Pancreas (tissue), 10 donors: ENCODE measurements around the gene SLC23A1. TPM values are rescaled to one million over a fixed set of nuclear protein-coding genes. Genes with fewer than 3 reads are reported as not detected.
A peak's percentile ranks its signal among the peaks of the same experiment; 100 is the strongest.
"Not testable (repeated sequence)": the region's sequence is repeated elsewhere in the genome, so short reads cannot be mapped to it uniquely, and the experiment has no call there.

ENCODE experiments used
- ATAC-seq, 4 donors: fragments of 200-7000 bp; cut with Tn5 transposase; one replicate each; pipeline versions ENCODE4 v1.8.0 to v1.9.1; 2020; ENCODE audit warnings: mild to moderate bottlenecking in 4 of 4, moderate library complexity in 4 of 4
- DNase-seq, 6 donors: peaks; one replicate each; pipeline ENCODE4 v3.0.0-alpha.2; 2020
- FAIRE-seq: peaks from 2 replicates; lab custom pipeline; 2012; peaks lifted over from hg19 to GRCh38; lab: Jason Lieb, UNC
- H3K27ac ChIP-seq, 4 donors: fragments of 200-600 bp; sonication (generic); 1 replicate in 3 of 4; 2 replicates in 1 of 4; pipeline versions ENCODE4 v1.5.0 to v1.8.0; 2020
- H3K27me3 ChIP-seq, 4 donors: fragments of 200-600 bp; one replicate each; pipeline ENCODE4 v1.8.0; 2021
- H3K36me3 ChIP-seq, 3 donors: fragments of 200-600 bp; sonication (generic) in 1 of 3; one replicate each; pipeline versions ENCODE4 v1.5.0 to v1.8.0; 2020 to 2021
- H3K4me1 ChIP-seq, 3 donors: fragments of 200-600 bp; one replicate each; pipeline ENCODE4 v1.8.0; 2021
- H3K4me3 ChIP-seq, 4 donors: fragments of 200-600 bp; sonication (generic) in 2 of 4; one replicate each; pipeline versions ENCODE4 v1.5.0 to v1.8.0; 2020 to 2021
- H3K9me3 ChIP-seq, 4 donors: fragments of 200-600 bp; one replicate each; pipeline ENCODE4 v1.8.0; 2021
- WGBS, 2 donors: extraction: QIAGEN DNeasy Blood & Tissue Kit; methylation state at CpG; one replicate each; pipeline ENCODE4 v1.1.7; 2013; 5-methylcytosine and 5-hydroxymethylcytosine counted together
- intact Hi-C, 3 donors: fragments of 100-400 bp; cut with DNase I; formaldehyde crosslinking; loops; one replicate each; pipeline versions ENCODE4 v1.11.1 to v1.14.2; 2022
- polyA plus RNA-seq, 2 donors: library from polyadenylated mRNA; stranded (reverse); fragments of 200-250 nt; gene quantifications; one replicate each; pipeline ENCODE4 v1.2.3, GENCODE V29; 2013
- total RNA-seq, 6 donors: library from RNA; stranded (reverse); fragmentation: NEBNext Ultra II Directional in 4 of 6; extraction: Animal tissue kit (Norgen Biotek cat#: 25700) in 4 of 6; gene quantifications; one replicate each; pipeline versions ENCODE4 v1.2.1 to v1.2.4, GENCODE V29; 2021 to 2023
- TF ChIP-seq, protein P1 (sequence below), 4 donors: fragments of 200-600 bp; sonication (generic) in 3 of 4; IDR thresholded peaks; one replicate each; pipeline versions ENCODE4 v1.5.0 to v1.8.0; 2021; ENCODE audit warnings: antibody characterized with exemption in 4 of 4
- donor health status: healthy with polysubstance abuse.
- donor health status: DM: no; HTN: no; CAD: no; lungs with moderate emphysema.
- donor health status: DM: no; HTN: no; CAD: no.
- donor health status: control.
- donor health status: control.
- donor health status: Bipolar disorder and iron deficiency.
- donor health status: DM: yes; HTN: yes; CAD: no.
- donor health status: DM: no; HTN: no; CAD: no.
- donor health status: DM: no; HTN: no; CAD: no.
- donor health status: DM: yes; HTN: yes; CAD: no.

SLC23A1 gene
- total and polyA plus RNA-seq, 8 donors = 0.49 to 2.1 (median 1.3) TPM

DNA sequence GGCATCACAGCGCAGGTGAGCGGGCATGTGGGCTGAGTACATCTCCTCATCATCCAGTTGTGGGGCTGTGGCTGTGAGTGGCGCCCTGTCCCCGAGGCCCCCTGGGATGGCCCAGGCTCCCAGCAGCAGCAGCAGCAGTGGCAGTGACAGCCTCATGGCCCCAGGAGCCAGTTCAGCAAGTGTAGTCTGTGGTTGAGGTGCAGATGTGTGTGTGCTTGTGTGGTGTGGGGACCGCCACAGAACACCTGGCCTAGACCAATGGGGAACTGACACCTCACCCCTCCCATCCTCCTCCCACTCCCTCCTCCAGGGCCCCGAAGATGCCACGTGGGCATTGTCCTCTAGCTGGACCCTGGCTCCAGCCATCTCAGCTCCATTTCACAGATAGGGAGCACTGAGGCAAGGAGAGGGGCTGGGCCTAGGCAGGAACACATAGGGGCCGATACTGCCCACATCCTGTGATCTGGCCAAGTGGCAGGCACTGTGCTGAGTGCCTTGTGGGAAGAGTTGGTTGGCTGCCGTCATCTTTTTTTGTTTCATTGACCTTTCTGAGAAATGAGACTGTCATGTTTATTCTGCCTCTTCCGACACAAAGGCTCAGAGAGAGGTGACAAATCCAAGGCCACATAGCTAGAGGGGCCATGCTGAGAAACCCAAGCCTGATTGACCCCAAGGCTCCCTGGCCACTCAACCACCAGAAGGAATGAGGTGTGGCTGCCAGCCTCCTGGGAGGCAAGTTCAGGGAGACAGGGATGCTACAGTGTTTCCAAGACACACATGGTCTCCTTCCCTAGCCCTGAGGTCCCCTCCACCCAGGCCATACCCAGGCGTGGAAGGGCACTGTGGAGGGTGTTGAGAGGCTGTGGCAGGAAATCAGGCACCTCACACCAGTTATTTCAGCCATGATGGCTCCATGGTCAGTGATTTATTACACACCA lies 6.9 kb upstream of the SLC23A1 start, which contains the start of gene MZB1:
TSS of gene MZB1 (minus strand) at position 213 of the 938 bp plus-strand sequence. CDS start at position 156, 57 bp downstream.
- Histone ChIP-seq H3K4me1 (peaks cover 0 to 6% (median 0%) of the 10 kb centered on the region in 3 donors), H3K36me3 (no peaks in the 10 kb centered on the region), H3K27ac (no peak within 1 kb of the TSS), H3K9me3 (no peaks in the 10 kb centered on the region), H3K27me3 (peaks cover 0 to 5% (median 2%) of the 10 kb centered on the region in 4 donors), H3K4me3 (no peak within 1 kb of the TSS)
- DNase-seq (peak in 2 of 6 donors; percentile 7 to 54), ATAC-seq (no peak), FAIRE-seq (no peak)
- intact Hi-C loops = no loop called here
- TF ChIP-seq, protein P1, sequence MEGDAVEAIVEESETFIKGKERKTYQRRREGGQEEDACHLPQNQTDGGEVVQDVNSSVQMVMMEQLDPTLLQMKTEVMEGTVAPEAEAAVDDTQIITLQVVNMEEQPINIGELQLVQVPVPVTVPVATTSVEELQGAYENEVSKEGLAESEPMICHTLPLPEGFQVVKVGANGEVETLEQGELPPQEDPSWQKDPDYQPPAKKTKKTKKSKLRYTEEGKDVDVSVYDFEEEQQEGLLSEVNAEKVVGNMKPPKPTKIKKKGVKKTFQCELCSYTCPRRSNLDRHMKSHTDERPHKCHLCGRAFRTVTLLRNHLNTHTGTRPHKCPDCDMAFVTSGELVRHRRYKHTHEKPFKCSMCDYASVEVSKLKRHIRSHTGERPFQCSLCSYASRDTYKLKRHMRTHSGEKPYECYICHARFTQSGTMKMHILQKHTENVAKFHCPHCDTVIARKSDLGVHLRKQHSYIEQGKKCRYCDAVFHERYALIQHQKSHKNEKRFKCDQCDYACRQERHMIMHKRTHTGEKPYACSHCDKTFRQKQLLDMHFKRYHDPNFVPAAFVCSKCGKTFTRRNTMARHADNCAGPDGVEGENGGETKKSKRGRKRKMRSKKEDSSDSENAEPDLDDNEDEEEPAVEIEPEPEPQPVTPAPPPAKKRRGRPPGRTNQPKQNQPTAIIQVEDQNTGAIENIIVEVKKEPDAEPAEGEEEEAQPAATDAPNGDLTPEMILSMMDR (IDR thresholded peaks at IDR 0.05) = no peak
- 83 to 86% methylated on average over 11 of the region's 11 CpGs for WGBS, 2 donors

DNA sequence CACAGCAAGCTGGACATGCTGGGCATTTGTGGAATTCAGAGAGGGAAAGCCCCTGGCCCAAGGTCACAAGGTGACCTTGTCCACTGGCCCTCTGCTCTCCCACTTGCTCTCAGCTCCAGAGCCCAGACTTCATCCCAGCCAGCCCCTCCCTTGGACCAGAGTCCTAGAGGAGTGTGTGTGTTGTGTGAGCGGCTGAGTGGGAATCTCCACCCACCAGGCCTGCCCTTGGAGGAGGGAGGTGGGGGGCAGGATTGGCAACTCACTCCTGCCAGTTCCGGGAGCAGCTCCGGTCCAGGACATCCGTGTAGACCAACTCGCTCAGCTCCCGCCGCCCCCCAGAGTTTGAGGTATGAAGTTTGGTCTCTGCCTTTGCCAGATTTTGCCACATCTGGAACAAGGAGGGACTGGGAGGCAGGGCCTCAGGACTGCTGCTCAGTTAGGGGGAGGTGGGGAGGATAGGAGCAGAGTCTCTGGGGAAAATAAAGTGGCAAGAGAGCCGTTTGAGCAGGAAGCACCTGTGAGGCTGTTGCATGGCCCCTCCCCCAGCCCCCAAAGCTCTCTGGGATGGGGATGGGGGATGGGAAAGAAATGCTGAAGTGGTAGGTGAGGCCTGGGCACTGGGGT lies 5.2 kb upstream of the SLC23A1 start:
- no peaks in the 10 kb centered on the region for H3K36me3 ChIP-seq
- intact Hi-C loops = no loop called here
- WGBS, 2 donors = 37 to 39% methylated on average over 8 of the region's 8 CpGs
- H3K27ac ChIP-seq = no peak overlapping the region
- ATAC-seq (peak in 3 of 4 donors; percentile 28 to 45 (median 40)), DNase-seq (peak in 3 of 6 donors; percentile 32 to 67 (median 41)), FAIRE-seq (no peak)
- peaks cover 0 to 13% (median 2%) of the 10 kb centered on the region in 3 donors for H3K4me1 ChIP-seq
- TF ChIP-seq, protein P1 (IDR thresholded peaks at IDR 0.05) = no peak
- H3K9me3 ChIP-seq = no peaks in the 10 kb centered on the region
- no peaks in the 10 kb centered on the region for H3K27me3 ChIP-seq
- H3K4me3 ChIP-seq = peak overlapping the region in 1 of 4 donors; percentile 9

DNA sequence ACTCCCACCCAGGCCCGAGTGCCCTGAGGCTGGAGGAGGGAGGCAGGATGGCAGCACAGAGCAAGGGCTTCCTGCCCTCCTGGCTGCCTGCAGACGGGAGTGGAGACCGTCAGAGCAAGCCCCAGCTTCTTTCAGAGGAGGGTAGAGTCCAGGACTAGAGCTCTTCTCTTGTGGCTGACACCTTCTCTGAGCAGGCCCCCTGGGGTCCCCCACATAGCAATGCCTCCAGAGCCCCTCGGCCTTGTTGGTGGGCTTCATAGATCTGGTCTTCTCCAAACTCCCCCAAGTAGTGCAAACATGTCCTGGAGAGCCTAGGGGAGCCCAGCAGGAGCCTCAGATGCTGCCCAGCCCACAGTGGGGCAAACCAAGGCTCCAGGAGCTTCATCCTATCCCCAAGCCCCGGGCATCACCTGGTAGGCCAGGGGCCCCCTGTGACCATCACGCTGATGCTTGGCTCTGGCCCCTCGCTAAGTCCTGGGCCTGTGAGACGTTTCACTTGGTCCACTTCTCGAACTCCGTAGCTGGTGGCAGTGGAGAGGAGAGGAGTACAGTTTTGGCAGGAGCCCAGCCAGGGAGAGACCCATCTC lies 4.6 kb upstream of the SLC23A1 start:
- TF ChIP-seq, protein P1 (IDR thresholded peaks at IDR 0.05) = no peak
- ATAC-seq (no peak), DNase-seq (peak in 1 of 6 donors; percentile 43), FAIRE-seq (no peak)
- Histone ChIP-seq H3K4me3 (no peak overlapping the region), H3K27me3 (no peaks in the 10 kb centered on the region), H3K27ac (no peak overlapping the region), H3K4me1 (peaks cover 0 to 14% (median 2%) of the 10 kb centered on the region in 3 donors), H3K36me3 (no peaks in the 10 kb centered on the region), H3K9me3 (no peaks in the 10 kb centered on the region)
- intact Hi-C loops = no loop called here
- WGBS, 2 donors = 68 to 74% methylated on average over 10 of the region's 10 CpGs

DNA sequence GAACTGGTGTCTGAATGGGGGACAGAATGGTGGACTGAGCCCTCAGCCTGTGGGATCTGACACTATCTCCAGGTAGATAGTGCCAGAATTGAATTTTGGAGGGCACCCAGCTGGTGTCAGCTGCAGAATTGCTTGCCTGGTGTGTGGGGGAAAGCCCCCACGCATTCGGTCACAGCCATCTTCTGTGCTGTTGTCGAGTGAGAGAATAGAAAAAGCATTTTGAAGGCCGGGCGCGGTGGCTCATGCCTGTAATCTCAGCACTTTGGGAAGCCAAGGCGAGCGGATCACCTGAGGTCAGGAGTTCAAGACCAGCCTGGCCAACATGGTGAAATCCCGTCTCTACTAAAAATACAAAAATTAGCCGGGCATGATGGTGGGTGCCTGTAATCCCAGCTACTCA lies 3.9 kb upstream of the SLC23A1 start:
- FAIRE-seq, intact Hi-C loops: not testable (repeated sequence)
- WGBS, 2 donors = 92 to 93% methylated on average over 10 of the region's 10 CpGs

DNA sequence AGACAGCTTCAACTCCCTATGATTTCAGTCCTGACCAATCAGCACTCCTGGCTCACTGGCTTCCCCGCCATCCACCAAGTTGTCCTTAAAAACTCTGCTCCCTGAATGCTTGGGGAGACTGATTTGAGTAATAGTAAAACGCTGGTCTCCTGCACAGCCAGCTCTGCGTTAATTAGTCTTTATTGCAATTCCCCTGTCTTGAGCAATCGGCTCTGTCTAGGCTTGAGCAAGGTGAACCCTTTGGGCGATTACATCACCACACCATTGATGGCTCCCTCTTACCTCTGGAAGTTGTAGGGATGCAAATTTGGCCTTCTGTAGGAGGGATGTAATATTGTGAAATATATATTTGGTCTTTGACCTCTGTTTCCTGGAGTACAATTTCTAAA lies 2.9 kb upstream of the SLC23A1 start:
- FAIRE-seq (no peak), DNase-seq (peak in 1 of 6 donors; percentile 4), ATAC-seq (no peak)
- Histone ChIP-seq H3K27ac (no peak overlapping the region), H3K36me3 (no peaks in the 10 kb centered on the region), H3K27me3 (no peaks in the 10 kb centered on the region), H3K9me3 (no peaks in the 10 kb centered on the region), H3K4me1 (peaks cover 0 to 14% (median 2%) of the 10 kb centered on the region in 3 donors), H3K4me3 (no peak overlapping the region)
- TF ChIP-seq, protein P1 (IDR thresholded peaks at IDR 0.05) = no peak
- intact Hi-C loops = no loop called here
- WGBS, 2 donors = 74 to 80% methylated on average over 5 of the region's 5 CpGs

More for the DNA sequence above, 3.9 kb upstream of the SLC23A1 start:
- H3K4me3 ChIP-seq, H3K36me3 ChIP-seq, H3K9me3 ChIP-seq, ATAC-seq, H3K27me3 ChIP-seq, H3K27ac ChIP-seq: not testable (repeated sequence)
- DNase-seq = peak in 1 of 6 donors; percentile 22
- H3K4me1 ChIP-seq = peaks cover 0 to 14% (median 2%) of the 10 kb centered on the region in 3 donors
